NCI-H146 treated with DMSO at 0.1 percent for 48 hours (cell line): ENCODE measurements around the gene BHLHE40.
A peak's percentile ranks its signal among the peaks of the same experiment; 100 is the strongest.

Experiments used
- DNase-seq: peaks from one replicate; lab custom pipeline; 2025; ENCODE audit not compliant: unreplicated experiment; lab: John Stamatoyannopoulos, UW

The BHLHE40 gene

GRCh38 chr3:4982773-4983738, 3.8 kb downstream of the BHLHE40 start:
- DNase-seq = no peak

- DNase-seq = no peak
Observed at GRCh38 chr3:4983739-4984510, 4.7 kb downstream of the BHLHE40 start.

- no peak for DNase-seq
Observed at GRCh38 chr3:4984511-4984864, 5.3 kb downstream of the BHLHE40 start.

GRCh38 chr3:4985330-4986174, 6.3 kb downstream of the BHLHE40 start:
- DNase-seq = no peak

GRCh38 chr3:4986175-4986781, 7.0 kb downstream of the BHLHE40 start:
- no peak for DNase-seq

GRCh38 chr3:4986782-4987537, 7.7 kb downstream of the BHLHE40 start:
- peak; percentile 15 for DNase-seq

- no peak for DNase-seq
Observed at GRCh38 chr3:4987538-4988296, 8.5 kb downstream of the BHLHE40 start.

GRCh38 chr3:4988983-4989834, 10.0 kb downstream of the BHLHE40 start:
- no peak for DNase-seq

GRCh38 chr3:4990069-4990468, 10.8 kb downstream of the BHLHE40 start:
- no peak for DNase-seq

- DNase-seq = no peak
Observed at GRCh38 chr3:4992118-4992517, 12.9 kb downstream of the BHLHE40 start.

- no peak for DNase-seq
Observed at GRCh38 chr3:4993276-4994143, 14.3 kb downstream of the BHLHE40 start.

GRCh38 chr3:4994144-4994730, 15.0 kb downstream of the BHLHE40 start:
- DNase-seq = no peak

- no peak for DNase-seq
Observed at GRCh38 chr3:4994823-4995499, 15.7 kb downstream of the BHLHE40 start.

- no peak for DNase-seq
Observed at GRCh38 chr3:4995500-4996053, 16.3 kb downstream of the BHLHE40 start.

- no peak for DNase-seq
Observed at GRCh38 chr3:4996223-4996765, 17.1 kb downstream of the BHLHE40 start.

GRCh38 chr3:4996771-4997291, 17.6 kb downstream of the BHLHE40 start:
- DNase-seq = no peak
